ENCODE measurements around the gene CORO2A.

GRCh38 chr9:98168941-98169488 is 23.4 kb downstream of the CORO2A start:
- no peak for TF ChIP-seq CTCF (IDR thresholded peaks at IDR 0.05)
- TF ChIP-seq POLR2A (IDR thresholded peaks at IDR 0.05) = no peak
- no peak for TF ChIP-seq EP300 (IDR thresholded peaks at IDR 0.05)

All from ovary (tissue), 3 donors.